GM18526 (cell line): Measurements from ENCODE around the gene CEP83.

Experiments
- POLR2A ChIP-seq: IDR thresholded peaks from 3 replicates; pipeline ENCODE4 v1.6.1; 2011; ENCODE audit not compliant: insufficient read length; ENCODE audit errors: extremely low read depth

Gene CEP83

DNA sequence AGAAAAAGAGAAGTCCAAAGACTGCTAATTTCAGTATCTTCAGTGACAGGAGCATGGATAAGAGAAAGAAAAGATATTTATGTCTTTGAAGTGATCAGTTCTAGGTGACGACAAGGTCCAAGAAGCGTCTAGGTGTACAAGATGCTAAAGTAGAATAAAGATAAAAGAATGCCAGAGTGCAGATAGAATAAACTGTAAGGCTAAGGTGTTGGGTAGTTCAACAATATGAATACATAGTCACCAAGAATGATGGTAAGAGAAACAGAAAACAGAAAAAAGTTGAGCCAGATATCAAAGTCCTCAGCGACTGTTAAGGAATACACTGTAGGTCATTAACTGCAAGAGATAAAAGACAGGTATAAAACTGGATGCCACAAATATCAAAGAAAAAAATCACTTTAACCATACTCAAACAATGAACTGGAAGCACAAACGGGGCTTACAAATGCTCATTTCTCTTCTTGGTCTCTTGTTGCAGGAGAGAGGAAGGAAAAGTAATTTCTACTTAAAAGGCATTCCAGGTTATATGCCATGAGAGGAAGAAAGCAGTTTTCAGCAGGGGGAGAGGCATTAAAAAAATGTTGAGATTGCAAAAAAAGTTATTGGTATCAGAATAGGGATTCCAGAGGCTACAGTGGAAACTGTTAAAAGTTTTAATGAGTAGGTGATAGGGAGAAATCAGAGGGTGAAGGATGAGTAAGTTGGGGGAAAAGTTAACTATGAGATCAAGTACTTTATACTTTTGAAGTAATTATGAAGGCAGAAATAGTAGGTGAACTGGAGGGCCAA is 121.5 kb downstream of the CEP83 start:
- TF ChIP-seq POLR2A: no peak

DNA sequence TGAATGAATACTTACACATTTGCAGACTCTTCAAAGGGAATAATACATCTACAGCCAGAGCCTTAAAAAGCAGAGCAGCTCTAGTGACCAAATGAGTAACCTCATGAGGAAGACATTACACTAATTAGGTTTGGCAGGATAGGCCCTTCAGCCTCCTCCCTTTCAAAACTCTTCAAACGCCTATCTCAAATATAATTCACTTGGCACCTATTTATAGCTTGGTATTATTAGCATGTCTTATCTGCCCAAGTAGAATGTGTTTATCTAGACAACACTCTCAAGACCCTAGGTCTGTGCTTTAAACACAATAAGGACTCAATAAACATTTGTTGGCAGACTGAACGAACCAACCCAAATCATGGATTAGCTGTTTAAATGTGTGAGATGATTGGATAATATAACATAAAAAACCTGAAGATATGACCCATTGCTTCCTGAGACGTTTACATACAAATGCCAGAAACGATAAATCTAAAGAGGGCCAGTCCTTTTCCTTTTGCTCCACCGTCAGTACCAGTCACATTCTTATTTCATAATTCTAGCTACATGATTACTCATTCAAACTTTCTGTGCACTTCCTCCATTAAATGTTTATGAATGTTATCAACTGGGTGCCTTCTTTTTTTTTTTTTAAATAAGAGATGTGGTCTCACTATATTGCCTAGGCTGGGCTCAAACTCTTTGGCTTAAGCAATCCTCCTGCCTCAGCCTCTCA is 123.3 kb downstream of the CEP83 start:
- TF ChIP-seq POLR2A: no peak

DNA sequence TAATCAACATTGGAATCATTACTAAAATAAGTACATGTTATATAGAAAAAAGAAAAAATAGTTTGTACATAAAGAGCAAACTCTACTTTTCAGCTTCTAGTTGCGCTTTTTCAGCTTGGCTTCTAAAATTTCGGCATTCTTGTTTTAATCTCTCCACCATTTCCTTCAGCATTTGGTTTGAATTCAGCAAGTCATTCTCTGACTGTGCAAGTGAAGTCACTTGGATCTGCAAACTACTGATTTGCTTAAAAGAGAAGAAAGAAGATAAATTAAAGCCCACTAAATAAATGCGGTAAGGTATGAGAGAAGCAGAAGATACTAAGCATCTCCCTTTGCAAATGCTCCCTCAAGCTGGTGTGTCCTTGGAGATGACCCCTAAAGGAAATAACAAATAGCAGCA is 126.3 kb downstream of the CEP83 start:
- TF ChIP-seq POLR2A: no peak

DNA sequence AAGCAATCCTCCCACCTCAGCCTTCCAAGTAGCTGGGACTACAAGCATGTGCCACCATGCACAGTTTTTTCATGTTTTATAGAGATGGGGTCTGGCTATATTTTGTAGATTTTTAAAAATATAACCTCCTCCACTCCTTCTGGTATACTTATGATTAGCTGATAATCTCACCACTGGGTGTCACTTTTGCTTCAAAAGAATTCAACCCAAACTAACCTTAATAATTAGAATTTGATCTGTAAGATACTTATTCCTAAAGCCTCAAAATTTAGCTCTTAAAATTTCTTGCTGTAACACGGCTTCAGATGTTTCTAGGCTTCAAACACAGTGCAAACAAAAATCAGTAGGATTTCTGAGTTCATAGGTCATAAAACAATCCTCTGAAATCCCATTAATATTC is 130.3 kb downstream of the CEP83 start:
- TF ChIP-seq POLR2A: no peak

DNA sequence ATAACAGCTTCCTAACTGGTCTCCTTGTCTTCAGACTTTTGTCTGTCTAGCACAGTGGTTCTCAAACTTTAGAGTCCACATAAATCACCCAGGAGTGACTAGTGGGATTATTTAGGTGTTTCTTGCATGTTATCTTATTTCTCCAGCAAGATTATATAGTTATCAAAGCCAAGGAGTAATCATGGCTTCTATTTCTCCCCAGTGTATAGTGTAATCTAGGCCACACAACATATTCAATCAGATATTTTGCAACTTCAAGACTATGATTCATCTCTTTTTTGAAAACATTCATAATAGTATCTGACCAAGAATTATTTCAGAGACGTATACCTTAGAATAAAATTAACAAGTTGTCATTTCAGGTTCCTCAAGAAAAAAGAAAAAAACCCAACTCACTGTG is 131.9 kb downstream of the CEP83 start:
- TF ChIP-seq POLR2A: no peak

DNA sequence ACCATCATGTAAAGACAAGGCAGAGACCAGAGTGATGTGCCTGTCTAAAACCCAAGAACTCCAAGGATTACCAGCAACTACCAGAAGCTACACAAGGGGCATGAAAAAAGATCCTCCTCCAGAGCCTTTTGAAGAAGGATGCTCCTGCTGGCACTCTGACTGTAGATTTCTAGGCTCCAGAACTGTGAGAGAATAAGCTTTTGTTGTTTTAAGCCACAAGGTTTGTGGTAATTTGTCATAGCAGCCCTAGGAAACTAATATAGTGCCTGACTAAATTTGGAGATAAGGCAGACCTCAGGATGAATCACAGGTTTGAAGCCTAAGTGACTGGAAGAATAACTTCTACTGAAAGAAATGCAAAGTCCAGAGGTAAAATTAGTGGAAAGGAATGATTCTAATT is 132.9 kb downstream of the CEP83 start:
- TF ChIP-seq POLR2A: no peak

DNA sequence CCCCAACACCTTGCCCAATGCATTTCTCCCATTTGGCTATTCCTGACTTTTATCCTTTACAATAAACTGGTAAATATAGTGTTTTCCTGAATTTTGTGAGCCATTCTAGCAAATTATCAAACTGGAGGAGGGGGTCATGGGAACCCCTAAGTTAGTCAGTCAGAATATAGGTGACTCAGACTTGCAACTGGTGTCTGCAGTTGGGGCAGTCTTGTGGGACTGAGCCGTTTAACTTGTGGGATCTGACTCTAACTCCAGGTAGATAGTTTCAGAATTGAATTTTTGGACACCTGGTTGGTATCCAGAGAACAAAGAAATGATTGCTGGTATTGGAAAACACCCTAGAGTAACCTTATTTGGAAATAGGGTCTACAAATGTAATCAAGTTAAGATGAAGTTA is 133.4 kb downstream of the CEP83 start:
- no peak for TF ChIP-seq POLR2A

DNA sequence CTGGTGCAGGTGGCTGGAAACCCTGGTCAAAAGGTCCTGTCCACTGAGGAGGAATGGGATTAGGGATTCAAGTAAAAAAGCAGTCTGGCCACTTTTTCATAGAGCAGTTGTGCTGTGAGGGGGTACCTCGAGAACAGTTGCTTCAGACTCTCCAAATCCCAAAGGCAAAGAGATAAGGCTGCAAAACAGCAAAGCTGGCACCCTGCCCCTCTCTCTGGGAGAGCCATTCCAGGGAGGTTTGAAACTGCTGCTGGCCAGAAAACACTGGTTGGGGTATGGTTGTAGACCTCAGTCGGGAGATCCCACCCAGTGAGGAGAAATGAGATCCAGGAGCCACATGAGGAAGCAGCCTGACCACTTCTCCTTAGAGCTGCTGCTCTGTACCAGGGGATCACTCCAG is 137.3 kb downstream of the CEP83 start:
- TF ChIP-seq POLR2A: no peak

DNA sequence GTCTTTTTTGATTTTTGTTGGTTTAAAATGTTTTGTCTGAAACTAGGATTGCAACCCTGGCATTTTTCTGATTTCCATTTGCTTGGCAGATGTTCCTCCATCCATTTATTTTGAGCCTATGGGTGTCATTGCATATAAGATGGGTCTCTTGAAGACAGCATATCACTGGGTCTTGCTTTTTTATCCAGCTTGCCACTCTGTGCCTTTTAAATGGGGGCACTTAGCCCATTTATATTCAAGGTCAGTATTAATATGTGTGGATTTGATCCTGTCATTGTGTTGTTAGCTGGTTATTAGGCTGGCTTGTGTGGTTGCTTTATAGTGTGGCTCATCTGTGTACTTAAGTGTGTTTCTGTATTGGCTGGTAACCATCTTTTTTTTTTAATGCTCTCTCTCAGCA is 139.6 kb downstream of the CEP83 start:
- TF ChIP-seq POLR2A: no peak

DNA sequence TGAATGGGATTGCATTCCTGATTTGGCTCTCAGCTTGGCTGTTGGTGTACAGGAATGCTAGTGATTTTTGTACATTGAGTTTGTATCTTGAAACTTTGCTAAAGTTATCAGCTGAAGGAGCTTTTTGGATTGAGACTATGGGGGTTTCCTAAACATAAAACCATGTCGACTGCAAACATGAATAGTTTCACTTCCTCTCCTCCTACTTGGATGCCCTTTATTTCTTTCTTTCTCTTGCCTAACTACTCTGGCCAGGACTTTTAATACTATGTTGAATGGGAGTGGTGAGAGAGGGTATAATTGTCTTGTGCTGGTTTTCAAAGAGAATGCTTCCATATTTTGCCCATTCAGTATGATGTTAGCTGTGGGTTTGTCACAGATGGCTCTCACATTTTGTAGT is 141.5 kb downstream of the CEP83 start:
- no peak for TF ChIP-seq POLR2A

DNA sequence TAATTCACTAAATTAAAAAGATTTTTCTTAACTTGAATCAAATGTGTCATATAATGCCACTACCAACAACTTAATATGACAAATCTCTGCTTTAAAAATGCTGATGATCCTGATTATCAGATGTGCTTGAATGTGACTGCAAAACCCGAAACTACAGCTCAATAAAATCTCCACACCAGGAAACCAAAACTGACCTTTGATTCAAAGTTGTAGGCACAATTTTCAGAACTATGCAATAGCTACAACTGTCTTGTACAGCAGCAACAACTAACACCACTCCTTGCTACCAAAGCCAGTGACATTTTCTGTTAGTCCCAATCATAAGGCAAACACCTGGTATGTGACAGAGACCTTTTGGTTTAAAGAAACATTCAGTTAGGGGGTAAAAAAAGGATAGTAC is 147.3 kb downstream of the CEP83 start:
- TF ChIP-seq POLR2A: no peak

DNA sequence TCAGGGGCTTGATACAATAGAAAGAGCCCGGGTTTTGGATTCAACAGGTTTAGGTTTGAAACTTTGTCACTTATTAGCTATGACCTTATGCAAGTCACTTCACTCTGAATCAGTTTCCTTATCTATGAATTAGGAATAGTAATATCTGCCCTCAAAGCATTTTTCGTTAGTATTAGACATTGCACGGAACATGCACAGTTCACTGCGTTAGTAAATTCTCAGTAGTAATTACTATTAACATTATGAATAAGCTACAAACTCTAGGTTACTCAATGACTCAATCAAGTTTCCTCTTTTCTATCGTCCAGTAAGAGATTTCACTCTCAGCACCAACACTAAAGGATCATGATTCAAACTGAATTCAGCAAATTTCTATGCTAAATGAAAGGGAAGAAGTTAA is 150.3 kb downstream of the CEP83 start:
- no peak for TF ChIP-seq POLR2A

DNA sequence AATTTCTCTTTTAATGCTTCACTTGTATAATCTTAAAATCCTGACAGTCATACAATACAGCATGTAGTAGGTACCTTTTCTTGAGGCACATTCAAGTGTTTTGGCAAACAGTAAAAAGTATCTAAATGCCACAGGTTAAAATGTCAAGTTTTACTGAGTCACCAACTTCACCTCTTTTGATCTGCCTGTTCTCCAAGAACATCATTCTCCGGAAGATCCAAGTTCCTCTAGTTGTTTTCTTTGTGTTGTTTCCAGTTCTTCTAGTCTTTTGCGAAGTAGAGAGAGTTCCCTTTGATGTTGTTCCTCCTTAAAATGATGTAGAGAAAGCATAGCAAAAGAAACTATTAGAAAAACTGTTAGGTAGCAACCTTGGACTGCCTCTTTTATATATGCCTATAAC is 151.1 kb downstream of the CEP83 start:
- TF ChIP-seq POLR2A: no peak

DNA sequence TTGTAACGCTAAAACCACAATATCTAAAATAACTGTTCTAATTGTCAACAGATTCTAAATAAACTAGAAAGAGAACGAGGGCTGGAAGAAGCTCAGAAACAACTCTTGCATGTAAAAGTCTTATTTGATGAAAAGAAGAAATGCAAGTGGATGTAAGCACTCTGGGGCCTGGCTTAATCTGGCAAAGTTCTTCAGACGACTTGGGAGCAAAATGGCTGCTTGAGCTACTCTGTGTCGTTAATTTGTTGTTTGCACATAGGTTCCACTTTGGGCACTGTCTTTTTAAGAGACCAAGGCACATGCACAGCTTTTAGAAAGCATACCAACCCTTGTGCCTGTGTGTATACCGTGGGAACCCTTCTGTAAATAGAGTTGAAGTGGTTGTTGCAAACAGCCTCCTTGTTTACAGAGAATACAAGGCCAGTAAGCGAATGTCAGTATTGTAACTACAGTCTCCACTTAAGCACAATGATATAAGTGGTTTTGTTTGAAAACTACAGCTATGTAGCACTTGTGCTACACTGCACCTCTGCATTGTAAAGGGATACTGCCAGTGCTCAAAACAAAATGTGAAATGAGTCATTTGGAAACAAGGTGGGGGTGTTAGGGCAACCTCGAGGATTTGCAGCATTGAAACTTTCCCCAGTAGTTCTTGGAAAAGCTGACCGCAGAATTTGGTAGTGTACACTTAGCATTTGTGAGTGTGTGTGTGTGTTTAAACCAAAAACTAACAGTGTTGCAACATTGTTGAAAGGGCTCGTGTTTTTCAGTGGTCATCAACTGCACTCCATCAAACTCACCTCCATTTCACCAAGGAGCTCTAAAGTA is 154.3 kb downstream of the CEP83 start:
- TF ChIP-seq POLR2A: no peak

DNA sequence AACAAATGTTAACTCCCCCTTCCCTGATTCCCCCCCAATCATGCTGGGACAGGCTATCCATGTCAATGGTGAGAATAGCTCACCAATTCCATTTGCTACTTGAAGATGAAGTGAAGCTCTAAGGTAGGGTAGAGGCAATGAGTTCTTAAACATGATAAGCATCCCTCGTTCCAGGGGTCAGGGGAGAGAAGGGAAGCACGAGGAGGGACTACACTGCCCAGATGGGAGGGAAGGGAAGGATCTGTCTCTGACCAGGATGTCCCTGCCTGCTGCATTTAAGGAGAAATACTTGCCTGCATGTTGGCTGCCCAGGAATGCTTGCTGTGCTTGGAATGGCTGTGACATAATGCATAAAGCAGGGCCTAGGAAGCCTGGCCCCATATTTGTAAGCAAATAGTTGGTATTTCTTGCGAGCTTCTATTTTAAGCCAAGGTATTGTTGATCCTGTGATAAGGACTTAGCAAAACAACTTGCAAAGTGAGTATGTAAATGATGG is 155.1 kb downstream of the CEP83 start:
- no peak for TF ChIP-seq POLR2A

DNA sequence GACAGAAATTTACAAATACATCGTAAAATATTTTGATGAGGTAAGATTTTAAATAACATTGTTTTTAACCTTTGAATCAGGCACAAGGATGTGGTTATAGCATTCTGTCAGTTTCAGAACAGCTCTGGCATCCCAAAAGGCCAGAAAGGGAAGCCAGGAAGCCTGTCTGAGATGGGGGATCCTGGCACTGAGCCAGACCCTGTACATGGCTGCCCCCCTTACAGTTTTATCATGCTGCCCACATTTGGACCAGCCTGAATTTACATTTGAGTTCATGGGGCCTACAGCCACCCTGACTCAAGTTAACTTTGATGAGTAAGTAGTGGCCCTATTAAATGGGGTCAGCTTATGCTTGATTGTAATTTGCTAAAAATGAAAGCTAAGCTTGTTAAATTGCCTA is 155.7 kb downstream of the CEP83 start:
- TF ChIP-seq POLR2A: no peak

DNA sequence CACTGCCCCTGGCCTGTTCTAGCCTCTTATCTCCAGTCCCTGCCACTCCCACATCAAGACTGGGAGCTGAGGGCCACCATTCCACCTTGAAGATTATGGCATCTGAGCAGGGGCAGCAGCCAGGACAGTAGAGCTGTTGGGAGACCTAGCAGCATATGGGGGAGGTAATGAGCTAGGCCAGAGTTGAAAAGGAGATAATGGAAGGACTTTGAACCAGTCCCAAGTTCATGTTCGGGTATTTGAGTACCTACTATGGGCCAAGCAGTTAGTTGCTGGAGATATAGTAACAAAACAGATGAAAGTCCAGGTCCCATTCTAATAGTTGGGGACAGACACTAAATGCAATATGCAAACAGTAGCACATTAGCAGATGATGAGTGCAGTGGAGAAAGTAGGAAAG is 159.8 kb downstream of the CEP83 start:
- no peak for TF ChIP-seq POLR2A
